Measurements from ENCODE around the gene SC5D.

SC5D gene

DNA sequence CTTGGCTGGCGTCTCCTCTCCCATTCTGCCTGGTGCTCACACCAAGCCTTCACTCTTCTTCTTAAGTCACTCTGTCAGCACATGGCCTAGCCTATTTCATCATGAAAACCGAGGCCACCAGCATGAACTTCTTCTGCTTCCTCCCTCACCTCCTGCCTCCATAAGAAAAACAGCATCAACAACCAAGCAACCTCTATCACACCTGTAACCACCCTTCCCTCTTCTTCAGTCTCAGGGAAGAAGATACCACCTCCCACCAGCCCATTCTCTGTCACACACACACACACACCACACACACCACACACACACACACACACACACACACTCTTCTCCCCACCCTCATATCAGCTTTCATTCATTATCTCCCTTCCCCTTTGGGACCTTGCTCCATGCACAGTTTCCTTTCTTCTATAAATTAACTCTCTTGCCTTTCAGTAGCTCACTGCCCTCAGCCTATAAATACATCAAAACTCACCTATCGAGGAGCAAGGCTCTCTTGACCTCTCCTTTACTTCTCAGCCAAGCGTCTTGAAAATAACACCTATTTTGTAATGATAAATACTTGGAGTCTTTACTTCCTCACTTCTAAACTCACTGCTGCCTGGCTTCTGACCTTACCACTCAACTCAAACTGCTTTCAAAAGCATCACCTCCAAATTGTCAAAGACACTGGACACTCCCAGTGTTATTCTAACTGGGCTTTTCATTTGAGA is 36.6 kb downstream of the SC5D start:
- DNase-seq (ENCODE audit: low read depth in 3 of 3), result no peak

DNA sequence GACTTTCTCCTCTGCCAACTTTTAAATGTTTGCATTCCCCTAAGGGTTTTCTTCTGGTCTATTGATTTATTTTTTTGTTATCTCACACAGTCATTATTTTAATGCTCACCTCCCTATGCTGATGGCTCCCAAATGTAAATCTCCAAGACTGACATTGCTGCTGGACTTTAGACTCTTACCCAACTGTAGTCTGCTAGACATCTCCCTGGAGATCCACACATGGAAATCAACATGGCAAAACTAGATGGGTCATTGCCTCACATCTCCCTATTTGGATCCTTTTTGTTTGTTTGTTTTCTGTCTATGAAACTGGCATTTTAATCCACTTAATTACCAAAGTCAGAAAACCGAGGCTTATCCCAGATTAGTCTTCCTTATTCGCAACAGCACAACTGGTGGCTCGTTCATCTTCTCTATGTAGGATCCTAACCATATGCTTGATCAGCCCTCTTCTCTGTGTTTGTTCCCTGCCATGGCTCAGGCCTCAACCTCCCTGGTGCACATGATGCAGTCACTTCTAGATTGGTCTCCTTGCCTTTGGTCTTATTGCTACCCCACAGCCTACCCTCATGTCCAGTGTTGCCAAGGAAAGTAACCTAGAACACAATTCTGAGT is 37.3 kb downstream of the SC5D start:
- DNase-seq (ENCODE audit: low read depth in 3 of 3), result no peak

DNA sequence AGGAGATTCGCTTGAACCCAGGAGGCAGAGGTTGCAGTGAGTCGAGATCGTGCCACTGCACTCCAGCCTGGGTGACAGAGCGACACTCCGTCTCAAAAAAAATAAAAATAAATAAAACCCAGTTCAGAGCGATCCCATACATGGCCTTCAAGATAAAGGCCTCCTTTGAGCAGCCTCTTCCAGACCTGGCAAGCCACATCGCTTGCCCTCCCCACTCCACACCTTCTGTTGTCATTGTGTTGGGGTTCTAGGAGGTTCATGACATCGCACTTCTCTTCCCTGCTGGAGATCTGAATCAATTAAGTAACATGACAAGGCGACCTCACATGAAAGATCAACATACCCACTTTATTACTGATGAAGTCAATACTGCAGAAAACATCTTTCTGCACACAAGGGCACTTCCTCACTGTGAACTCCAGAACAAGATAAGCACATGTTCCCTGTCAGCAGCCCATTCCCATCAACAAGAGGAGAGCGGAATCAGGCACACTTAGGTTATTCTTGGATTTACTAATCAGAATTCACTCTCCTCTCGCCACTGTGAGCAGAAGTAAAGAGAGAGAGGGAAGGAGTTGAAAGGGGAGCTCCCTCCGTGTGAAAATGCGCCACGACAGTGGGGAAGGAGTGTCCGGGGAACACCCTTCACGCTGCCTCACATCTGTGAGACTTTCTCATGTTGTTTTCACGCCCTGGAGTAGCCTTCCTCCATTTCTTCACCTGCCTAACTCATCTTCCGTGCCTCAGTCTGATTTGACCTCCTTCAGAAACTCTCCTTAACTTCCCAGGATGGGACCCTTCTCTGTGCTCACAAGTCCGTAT is 38.3 kb downstream of the SC5D start:
- no peak for DNase-seq (ENCODE audit: low read depth in 3 of 3)

DNA sequence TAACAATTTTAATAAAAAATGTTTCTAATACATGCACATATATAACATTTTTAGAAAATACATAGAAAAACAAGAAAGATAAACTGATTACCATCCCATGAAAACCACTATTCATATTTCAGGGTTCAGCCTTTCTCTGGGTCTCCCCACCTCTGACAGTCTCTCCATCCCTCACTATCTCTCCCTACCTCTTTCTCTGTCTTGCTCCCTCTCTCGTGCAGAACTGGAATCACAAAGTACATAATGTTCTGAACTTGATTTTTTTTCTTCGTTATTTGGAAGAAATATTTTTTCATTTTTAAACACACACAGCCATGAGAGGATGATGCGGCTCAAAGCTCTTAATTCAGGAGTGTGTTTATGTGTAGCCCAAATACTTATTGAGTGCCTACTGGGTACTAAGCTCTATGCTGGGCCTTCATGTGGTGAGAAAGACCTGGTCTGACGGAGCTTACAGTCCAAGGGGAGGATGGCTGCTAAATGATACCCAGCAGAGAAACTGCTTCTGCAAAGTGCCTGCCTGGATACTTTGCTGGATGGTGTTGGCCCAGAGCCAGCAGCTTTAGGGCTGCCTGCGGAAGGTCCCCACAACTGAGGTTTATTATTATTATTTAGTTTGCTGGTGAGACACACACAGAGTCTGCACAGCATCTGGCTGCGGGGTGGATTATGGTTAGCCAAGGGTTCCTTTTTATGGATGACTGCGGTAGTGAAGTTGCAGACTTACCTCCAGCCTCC is 42.6 kb downstream of the SC5D start:
- DNase-seq (ENCODE audit: low read depth in 3 of 3), result no peak

DNA sequence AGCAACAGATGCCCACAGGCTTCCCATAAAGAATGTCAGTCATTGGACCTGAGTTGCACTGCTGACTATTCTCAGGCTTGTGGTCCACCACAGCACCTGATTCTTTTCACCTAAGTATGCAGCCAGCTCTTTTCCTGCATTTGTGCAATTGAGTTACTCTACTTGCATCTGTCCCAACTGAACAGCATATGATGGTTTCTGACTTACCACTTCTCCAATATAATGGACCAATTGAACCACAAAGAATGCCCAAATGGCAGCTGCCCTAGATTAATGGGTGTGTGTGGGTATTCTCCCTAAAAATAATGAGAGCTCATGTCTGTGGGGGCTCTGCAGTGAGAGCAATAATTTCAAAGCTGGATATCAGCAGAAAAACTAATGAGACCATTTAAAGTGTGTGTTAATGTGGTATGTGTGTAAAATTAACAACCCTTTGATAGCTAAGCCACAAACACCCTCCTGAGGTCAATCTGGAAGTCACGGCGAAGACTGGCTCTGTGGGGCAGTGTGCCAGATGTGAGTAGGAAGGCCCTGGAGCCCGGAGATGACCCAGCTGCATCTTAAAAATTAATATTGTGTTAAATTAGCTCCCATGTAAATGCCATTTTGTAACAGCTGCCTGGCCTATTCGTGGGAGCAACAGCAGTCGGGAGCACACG is 43.8 kb downstream of the SC5D start:
- DNase-seq (ENCODE audit: low read depth in 3 of 3), result no peak

DNA sequence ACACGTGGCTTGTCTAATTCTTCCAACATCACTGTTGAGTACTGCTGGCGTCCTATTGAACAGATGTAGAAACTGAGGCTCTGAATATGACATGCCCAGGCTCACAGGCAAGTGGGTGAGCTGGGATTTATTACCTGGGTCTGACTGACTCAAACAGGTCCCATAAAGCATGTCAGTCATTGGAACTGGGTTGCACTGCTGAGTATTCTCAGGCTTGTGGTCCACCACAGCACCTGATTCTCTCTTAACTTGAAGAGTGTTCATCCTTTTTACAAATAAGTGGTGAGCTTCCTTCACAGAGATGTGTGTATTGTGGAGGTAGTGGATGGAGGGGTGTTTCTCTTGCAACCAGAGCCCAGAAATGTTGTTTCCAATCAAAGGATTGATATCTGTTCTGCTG is 44.5 kb downstream of the SC5D start:
- no peak for DNase-seq (ENCODE audit: low read depth in 3 of 3)

DNA sequence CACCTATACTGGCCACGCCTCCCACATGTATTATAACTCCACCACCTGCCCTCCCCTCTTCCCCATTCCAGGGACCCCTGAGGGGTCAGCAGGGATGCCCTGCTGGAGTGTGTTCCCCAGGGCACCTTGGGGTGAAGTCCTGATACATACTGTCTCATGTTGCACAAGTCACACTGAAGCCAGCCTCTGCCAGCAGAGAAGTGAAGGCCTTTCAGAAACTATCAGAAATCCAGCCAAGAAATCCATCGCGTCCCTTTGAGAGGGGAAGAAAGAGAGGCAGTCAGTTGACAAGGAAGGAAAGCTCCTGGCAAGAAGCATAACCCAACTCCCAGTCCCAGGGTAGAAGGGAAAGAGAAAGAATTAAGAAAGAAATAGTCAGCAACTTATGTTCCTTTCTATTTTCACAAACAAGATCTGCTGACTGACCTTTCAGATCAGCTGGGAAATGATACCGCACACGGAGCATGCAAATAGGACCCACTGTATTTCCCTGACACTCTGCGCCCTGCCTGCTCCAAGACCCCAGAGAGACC is 45.2 kb downstream of the SC5D start:
- no peak for DNase-seq (ENCODE audit: low read depth in 3 of 3)

DNA sequence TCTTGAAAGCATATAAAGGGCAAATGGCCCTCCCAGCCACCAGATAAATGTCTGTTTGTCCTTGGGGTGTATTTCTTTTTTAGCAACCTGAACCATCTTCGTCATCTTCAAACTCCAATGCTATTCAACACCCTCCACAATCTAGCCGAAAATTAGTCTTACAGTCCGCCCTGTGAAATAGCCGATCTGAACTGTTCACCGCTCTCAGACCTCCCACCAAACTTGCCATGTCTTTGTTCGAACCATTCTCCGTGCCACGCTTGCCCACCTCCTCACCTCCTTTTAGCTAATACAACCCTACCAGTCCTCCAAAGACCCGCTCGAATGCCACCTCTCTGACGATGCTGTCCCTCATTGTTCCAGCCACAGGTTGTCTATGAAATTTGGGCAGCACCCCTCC is 46.0 kb downstream of the SC5D start:
- no peak for DNase-seq (ENCODE audit: low read depth in 3 of 3)

DNA sequence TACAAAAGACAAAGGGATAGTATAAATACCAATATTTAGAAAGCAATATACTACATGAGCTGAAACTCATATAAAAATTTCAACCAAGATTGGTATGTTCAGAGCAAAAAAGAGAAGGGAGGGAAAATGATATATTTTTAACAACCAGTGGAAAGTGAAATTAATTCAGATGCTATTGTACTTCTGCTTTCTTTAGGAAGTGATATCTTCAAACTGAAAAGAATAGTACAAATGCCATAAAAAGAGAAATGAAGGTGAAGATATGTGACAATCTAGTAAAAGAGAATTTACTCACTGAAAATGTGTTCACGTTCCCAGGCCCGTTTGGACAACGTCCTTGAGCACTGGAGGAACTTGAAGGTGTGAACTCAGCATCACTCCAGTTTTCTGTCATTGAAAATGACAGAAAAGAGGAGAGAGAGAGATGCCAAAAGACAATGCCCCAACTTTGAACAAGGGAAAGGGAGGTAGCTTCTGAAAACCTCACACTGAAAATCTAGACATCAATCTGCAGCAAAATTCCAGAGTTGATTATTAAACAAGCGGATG is 47.5 kb downstream of the SC5D start:
- DNase-seq (ENCODE audit: low read depth in 3 of 3), result no peak

DNA sequence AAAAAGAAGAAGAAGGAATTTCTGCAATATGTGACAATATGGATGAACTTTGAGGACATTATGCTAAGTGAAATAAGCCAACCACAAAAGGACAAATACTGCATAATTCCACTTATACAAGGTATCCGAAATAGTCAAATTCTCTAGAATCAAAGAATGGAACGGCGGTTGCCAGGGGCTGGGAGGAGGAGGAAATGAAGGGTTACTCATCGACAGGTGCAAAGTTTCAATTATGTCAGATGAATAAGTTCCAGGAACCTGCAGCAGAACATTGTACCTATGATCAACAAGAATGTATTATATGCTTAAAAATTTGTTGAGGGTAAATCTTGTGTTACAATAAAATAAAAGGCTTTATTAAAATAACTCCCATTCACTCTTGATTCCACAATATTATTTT is 49.0 kb downstream of the SC5D start:
- no peak for DNase-seq (ENCODE audit: low read depth in 3 of 3)

DNA sequence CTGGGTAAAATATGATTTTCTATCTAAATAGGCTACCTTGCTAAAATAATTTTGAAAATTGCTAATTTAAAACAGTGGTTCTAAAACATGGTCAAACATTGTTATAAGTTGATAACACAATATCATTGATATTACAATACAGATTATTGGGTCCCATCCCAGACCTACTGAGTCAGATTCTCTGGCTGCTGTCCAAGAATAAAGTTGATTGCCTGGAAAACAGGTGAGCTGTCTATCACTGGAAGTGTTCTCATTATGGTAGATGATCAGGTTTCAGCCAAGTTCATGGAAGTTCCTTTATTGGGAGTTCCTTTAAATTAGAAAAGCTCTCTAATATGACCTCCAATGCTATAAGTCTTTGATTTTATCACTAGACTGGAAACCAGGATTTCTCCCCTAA is 52.3 kb downstream of the SC5D start:
- DNase-seq (ENCODE audit: low read depth in 3 of 3), result no peak

DNA sequence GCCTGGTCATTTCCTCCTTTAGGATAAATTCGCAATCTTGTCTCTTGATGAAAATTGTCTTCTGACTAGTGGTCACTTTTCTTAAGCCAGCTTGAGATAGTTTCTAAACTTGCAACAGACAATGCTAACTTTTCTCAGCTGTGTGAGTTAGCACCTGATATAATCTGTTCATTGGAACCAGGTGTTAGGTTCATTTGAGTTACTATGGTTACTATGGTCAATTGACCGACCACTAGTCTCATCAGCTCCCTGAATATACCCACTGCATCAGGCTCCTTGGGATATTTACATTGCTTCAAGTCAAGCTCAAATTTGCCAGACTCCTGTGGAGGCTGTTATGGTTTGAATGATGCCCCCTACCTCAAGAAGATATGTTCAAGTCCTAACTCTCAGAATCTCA is 54.5 kb downstream of the SC5D start:
- no peak for DNase-seq (ENCODE audit: low read depth in 3 of 3)

DNA sequence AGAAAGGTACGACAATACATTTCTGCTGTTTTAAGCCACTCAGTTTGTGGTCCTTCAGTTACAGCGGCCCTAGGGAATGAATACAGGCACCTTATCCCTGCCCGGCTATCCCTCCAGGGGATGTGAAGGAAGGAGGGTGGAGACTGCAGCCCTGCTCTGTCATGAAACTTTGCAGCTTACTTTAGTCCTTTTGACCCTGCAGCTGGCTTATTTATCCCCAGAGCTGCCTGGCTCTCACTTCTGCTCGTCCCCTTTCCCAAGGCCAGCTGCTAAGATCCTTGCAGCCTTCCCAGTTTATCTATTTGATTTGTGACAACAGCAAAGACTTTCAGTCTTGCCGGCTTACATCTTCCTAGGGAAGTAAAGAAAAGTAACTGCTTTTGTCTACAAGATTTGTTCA is 55.2 kb downstream of the SC5D start:
- DNase-seq (ENCODE audit: low read depth in 3 of 3), result no peak

DNA sequence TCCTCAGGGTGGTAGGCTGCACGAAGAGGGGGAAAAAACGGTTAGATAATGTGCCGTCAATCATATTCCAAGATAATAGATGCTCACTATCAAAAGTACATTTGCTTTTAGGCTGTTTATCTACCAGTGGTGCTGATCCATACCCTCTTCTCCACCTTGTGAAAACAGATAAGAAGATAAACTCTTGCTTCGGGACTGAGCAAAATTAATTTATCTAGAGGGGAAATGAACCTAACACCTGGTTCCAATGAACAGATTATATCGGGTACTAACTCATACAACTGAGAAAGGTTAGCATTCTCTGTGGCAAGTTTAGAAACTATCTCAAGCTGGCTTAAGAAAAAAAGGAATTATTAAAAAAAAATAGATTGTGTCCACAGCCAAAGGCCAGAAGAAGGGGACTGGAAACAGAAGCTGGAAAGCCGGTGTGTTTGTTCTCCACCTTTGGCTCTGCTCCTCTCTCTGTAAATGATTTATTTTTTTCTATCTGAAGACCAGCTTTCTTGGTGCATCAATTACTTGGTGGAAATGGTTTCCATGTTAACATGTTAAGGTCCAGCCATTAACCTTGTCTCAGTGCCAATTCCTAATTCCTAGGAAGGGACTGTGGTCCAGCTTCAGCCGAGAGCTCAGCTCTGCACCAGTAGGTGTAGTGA is 55.8 kb downstream of the SC5D start:
- DNase-seq (ENCODE audit: low read depth in 3 of 3), result no peak

DNA sequence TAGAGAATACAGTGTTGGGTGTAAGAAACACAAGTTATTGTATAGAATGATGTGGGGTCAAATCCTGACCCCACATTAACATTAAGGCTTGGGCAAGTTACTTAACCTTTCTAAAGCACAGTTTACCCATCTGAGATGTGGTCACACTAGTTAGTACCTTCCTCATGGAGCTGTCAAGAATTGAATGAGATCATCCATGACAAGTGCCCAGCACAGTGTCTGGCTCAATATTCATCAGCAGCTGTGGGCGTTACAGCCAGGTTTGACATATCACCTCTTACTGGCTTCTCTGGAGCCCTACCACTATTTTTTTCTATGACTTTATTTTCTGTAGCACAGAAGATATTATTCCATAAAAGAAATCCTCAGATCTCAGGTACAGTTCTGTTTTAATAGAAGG is 57.2 kb downstream of the SC5D start:
- DNase-seq (ENCODE audit: low read depth in 3 of 3), result no peak

DNA sequence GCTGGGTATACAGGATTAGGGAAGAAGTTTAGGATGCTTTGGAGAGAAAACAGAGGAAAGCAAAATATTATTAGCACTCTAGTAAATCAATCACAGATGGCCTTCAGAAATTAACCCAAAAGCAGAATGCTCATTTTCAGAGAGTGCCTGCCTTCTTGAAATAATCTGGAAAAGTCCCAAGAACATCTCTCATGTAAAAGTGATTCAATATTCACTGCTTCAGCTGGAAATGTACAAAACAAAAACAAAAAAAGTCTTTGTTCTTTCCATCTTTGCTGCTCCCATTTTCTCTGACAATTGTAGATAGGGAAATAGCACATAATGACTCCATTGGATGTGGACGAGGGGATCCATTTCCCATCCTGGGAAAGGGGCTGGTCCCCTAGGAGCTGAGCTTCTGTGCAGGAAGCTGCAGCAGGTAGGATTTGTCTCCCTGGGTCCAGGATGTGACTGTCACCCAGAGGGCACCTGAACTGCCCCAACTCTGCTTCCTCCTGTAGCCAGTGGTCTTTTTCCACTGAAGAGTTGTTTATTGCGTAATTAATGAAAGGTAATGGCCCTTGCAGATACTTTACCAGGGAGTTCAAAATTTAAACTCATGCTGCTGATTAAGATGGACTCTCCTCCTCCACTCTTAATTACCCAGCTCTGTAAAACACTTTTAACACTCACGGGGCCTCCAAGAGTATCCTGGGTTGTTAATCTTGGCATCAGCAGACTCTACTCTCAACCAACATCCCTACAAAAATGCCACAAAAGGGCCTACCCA is 57.9 kb downstream of the SC5D start:
- DNase-seq (ENCODE audit: low read depth in 3 of 3), result no peak

DNA sequence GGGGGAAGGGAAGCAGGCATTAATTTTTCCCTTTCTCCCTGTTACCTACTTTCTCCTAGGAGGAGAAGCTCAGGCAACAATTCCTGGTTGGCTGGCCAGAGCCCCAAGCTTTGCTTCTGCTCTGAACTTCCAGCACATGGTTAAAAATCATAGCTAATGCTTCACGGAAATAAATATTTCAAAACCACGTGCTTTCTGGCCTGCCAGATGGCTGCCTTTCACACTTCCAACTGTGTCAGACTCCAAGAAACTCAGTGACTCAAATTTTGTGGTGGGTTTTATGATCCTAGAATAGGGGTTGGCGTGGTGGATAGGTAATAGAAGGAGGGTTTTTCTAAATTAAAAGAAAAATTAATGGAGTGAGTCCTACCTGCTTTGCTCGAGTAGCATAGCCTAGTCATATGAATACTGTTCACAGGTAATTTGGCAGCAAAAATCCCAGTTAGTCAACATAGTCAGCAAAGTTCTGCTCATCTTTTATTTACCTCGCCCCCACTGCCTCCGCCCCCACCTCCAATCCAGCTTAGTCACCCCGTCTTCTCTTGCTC is 58.6 kb downstream of the SC5D start:
- DNase-seq (ENCODE audit: low read depth in 3 of 3), result no peak

DNA sequence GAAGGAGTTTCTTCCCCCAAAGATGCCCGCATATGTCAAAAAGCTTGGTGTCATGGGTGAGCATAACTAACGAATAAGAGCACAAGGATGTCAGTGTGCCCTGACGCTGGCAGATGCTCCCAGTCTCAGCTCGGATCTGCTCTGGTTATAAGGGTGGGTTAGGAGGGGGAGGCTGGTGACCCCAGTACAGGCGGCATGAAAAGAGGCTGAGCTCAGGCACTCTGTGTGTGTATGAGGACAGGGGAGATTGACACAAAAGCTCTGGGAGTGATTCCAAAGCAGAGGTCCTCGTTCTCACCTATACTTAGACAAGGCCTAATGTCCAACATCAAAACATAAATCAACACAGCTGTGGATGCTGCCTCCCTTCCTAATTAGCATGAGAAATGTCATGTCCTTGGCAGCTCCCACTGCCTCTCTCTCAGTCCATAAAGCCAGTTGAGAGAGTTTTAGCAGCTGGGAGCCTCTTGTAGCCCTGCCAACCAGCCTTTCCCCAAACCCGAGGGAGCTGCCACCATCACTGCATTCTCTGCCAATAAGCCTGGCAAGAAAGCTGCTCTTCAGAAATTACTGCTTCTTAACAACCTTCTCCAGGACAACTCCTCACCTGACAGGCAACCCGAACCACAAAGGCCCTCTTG is 59.8 kb downstream of the SC5D start:
- DNase-seq (ENCODE audit: low read depth in 3 of 3), result no peak

DNA sequence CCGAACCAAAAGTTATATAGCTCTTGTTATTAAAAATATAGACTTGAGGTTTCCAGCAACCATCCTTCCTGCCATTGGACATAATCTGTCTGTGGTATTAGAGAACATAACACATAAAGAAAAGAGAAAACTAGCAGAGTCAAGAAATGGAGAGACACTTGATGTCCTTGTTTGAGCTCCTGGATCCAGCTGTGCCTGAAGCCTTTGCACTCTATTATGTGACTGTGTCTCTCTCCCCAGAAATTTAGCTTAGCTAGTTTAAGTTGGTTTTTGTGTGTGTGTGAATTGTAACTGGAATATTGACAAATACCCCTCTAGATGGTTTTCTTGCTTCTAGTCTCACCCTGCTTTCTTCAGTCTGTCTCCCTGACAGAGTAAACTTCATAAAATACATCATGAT is 61.6 kb downstream of the SC5D start:
- no peak for DNase-seq (ENCODE audit: low read depth in 3 of 3)
